Measurements from ENCODE around the gene ZYG11A. TPM values are rescaled to one million over a fixed set of nuclear protein-coding genes. Genes with fewer than 3 reads are reported as not detected.
"Not testable (repeated sequence)": the region's sequence is repeated elsewhere in the genome, so short reads cannot be mapped to it uniquely, and the experiment has no call there.

The ZYG11A gene
- total and polyA plus RNA-seq, 4 experiments from 2014 or later: 0.03 TPM; not detected in 3

DNA sequence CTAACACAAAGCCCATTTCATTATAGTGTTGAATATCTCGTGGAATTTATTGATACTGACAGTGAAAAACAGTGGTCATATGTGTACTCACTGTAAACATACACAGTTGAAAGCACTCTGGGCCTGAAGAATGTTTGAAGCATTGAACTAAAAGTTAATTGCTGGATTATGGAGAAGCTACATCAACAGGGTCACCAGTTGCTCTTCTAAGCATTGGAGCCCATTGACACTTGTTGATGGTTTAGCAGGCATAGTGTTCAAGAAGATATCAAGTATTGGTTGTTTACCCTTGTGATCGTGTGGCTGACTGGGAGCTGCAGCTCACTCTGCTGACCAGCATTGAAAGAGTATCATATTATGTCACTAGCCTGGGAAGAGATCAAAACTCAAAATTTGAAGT, 10.3 kb downstream of the ZYG11A start:
- intact Hi-C loops (cut with micrococcal nuclease): no loop called here
- POLR2A ChIA-PET (ENCODE audit: partially characterized antibody): no interaction called here
- H3K4me1 Mint-ChIP-seq: no peaks in the 10 kb centered on the region

DNA sequence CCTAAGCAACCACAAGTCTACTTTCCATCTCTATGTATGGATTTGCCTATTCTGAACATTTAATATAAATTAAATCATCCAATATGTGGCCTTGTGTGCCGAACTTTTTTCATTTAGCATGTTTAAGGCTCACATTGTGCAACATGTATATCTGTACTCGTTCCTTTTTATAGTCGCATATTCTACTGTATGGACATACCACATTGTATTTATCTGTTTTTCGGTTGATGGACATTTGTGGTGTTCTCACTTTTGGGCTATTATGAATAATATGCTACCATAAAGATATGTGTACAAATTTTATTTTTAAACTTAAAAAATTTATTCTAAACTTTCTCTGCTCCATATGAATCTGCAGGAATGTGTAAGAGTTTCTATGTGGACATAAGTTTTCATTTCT, 13.0 kb downstream of the ZYG11A start:
- H3K9me3 Mint-ChIP-seq: no peaks in the 10 kb centered on the region
- no peak overlapping the region for H3K4me3 Mint-ChIP-seq
- no peak overlapping the region for H3K27ac ChIP-seq (ENCODE audit: low read depth, low read length)
- intact Hi-C loops (cut with micrococcal nuclease): no loop called here
- no peaks in the 10 kb centered on the region for H3K36me3 ChIP-seq (ENCODE audit: insufficient read depth, low read length)
- H3K9me3 ChIP-seq (ENCODE audit: control insufficient read depth in 1 of 2, low read length in 2 of 2): no peaks in the 10 kb centered on the region
- ChIA-PET CTCF (ENCODE audit: partially characterized antibody) (no interaction called here), POLR2A (ENCODE audit: partially characterized antibody) (no interaction called here)
- H3K27me3 Mint-ChIP-seq: peaks cover 4 to 6% of the 10 kb centered on the region in 2 donors
- no peaks in the 10 kb centered on the region for H3K4me1 ChIP-seq (ENCODE audit: insufficient read depth, low read length)
- H3K27me3 ChIP-seq (ENCODE audit: insufficient read depth, low read length): no peaks in the 10 kb centered on the region
- H3K4me3 ChIP-seq (ENCODE audit: low read length in 2 of 2): no peak overlapping the region
- no peaks in the 10 kb centered on the region for H3K36me3 Mint-ChIP-seq
- H3K27ac Mint-ChIP-seq: no peak overlapping the region
- no peak for DNase-seq
- no peaks in the 10 kb centered on the region for H3K4me1 Mint-ChIP-seq

More for the DNA sequence above, 10.3 kb downstream of the ZYG11A start:
- H3K4me3 ChIP-seq (ENCODE audit: low read length in 2 of 2): no peak overlapping the region
- Mint-ChIP-seq H3K9me3 (no peaks in the 10 kb centered on the region), H3K4me3 (no peak overlapping the region), H3K27ac (no peak overlapping the region), H3K27me3 (peaks cover 6 to 11% of the 10 kb centered on the region in 2 donors), H3K36me3 (no peaks in the 10 kb centered on the region)
- H3K9me3 ChIP-seq (ENCODE audit: control insufficient read depth in 1 of 2, low read length in 2 of 2): no peaks in the 10 kb centered on the region
- DNase-seq: no peak
- H3K27ac ChIP-seq (ENCODE audit: low read depth, low read length): no peak overlapping the region
- H3K27me3 ChIP-seq (ENCODE audit: insufficient read depth, low read length): no peaks in the 10 kb centered on the region
- H3K4me1 ChIP-seq (ENCODE audit: insufficient read depth, low read length): no peaks in the 10 kb centered on the region
- no peaks in the 10 kb centered on the region for H3K36me3 ChIP-seq (ENCODE audit: insufficient read depth, low read length)
- CTCF ChIA-PET (ENCODE audit: partially characterized antibody): interaction anchor here (1.0 kb wide), 1 partner anchor 10 kb away, joined by 4 read pairs; no protein-coding TSS in a partner anchor

DNA sequence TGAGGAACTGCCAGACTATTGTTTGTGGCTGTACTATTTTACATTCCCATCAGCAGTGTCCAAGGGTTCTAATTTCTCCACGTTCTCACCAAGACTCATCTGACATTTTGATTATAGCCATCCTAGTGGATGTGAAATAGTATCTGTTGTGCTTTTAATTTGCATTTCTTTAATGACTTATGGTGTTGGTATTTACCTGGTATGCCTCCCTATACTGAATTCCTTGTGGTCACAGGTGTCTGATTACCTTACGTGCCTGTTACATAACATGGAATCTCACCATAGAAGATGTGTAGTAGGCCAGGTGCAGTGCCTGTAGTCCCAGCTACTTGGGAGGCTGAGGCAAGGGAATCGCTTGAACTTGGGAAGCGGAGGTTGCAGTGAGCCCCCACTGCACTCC, 13.5 kb downstream of the ZYG11A start:
- Mint-ChIP-seq H3K9me3 (no peaks in the 10 kb centered on the region), H3K4me3 (no peak overlapping the region), H3K4me1 (no peaks in the 10 kb centered on the region), H3K36me3 (no peaks in the 10 kb centered on the region), H3K27ac (no peak overlapping the region), H3K27me3 (peaks cover 1 to 6% of the 10 kb centered on the region in 2 donors)
- POLR2A ChIA-PET (ENCODE audit: partially characterized antibody): no interaction called here
- no peak for DNase-seq
- no peaks in the 10 kb centered on the region for H3K4me1 ChIP-seq (ENCODE audit: insufficient read depth, low read length)
- H3K9me3 ChIP-seq (ENCODE audit: control insufficient read depth in 1 of 2, low read length in 2 of 2): no peaks in the 10 kb centered on the region
- intact Hi-C loops (cut with micrococcal nuclease): no loop called here
- no peaks in the 10 kb centered on the region for H3K36me3 ChIP-seq (ENCODE audit: insufficient read depth, low read length)
- no peak overlapping the region for H3K27ac ChIP-seq (ENCODE audit: low read depth, low read length)
- CTCF ChIA-PET (ENCODE audit: partially characterized antibody): no interaction called here
- H3K4me3 ChIP-seq (ENCODE audit: low read length in 2 of 2): no peak overlapping the region
- H3K27me3 ChIP-seq (ENCODE audit: insufficient read depth, low read length): no peaks in the 10 kb centered on the region

DNA sequence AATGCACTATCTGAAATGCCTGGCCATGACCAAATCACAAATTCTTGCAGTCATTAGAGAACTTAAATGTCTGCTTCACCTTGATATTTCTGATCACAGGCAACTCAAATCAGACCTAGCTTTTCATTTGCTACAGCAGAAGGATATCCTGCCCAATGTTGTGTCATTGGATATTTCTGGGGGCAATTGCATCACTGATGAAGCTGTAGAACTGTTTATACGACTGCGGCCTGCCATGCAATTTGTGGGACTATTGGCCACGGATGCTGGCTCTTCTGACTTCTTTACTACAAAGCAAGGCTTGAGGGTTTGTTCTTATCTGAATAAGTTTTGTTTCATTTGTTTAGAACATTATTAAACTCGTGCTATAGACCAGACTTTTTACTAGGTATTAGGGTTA, 14.9 kb downstream of the ZYG11A start:
- H3K9me3 ChIP-seq (ENCODE audit: control insufficient read depth in 1 of 2, low read length in 2 of 2): no peaks in the 10 kb centered on the region
- DNase-seq: no peak
- no peak overlapping the region for H3K4me3 ChIP-seq (ENCODE audit: low read length in 2 of 2)
- intact Hi-C loops (cut with micrococcal nuclease): no loop called here
- H3K36me3 ChIP-seq (ENCODE audit: insufficient read depth, low read length): no peaks in the 10 kb centered on the region
- CTCF ChIA-PET (ENCODE audit: partially characterized antibody): no interaction called here
- H3K27ac Mint-ChIP-seq: no peak overlapping the region
- H3K9me3 Mint-ChIP-seq: no peaks in the 10 kb centered on the region
- no peaks in the 10 kb centered on the region for H3K36me3 Mint-ChIP-seq
- no peaks in the 10 kb centered on the region for H3K4me1 Mint-ChIP-seq
- POLR2A ChIA-PET (ENCODE audit: partially characterized antibody): no interaction called here
- H3K27ac ChIP-seq (ENCODE audit: low read depth, low read length): no peak overlapping the region
- H3K27me3 Mint-ChIP-seq: peaks cover 0 to 5% of the 10 kb centered on the region in 2 donors
- H3K4me3 Mint-ChIP-seq: no peak overlapping the region
- no peaks in the 10 kb centered on the region for H3K4me1 ChIP-seq (ENCODE audit: insufficient read depth, low read length)
- no peaks in the 10 kb centered on the region for H3K27me3 ChIP-seq (ENCODE audit: insufficient read depth, low read length)

DNA sequence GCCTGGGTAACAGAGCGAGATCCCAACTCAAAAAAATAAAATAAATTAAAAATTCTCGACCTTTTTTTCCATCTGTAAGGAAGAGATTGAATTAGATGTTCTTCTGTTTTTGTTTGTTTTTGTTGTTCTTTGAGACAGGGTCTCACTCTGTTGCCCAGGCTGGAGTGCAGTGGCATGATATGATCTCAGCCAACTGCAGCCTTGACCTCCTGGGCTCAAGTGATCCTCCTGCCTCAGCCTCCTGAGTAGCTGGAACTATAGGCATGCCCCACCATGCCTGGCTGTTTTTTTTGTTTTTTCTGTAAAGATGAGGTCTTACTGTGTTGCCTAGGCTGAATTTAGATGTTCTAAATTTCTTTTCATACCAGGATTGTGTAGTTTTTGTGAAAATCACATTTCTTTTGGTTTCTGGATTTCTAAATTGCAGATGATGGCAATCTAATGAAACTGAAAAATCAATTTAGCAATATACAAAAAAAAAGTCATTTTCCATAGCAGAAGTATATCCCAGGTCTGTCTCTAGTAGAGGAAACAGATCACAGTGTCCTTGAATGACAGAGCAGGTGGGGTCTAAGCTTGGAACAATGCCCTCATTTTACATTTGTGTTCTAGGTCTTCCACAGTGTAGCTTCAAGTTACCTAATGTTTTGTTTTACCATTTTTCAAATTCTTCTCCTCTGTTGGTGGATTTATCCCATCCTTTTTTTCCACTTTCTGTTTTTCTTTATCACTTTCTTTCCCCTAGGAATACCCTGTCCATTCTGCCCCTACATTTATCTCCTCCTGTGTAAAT, 20.3 kb downstream of the ZYG11A start:
- no peaks in the 10 kb centered on the region for H3K27me3 ChIP-seq (ENCODE audit: insufficient read depth, low read length)
- ChIA-PET POLR2A (ENCODE audit: partially characterized antibody) (no interaction called here), CTCF (ENCODE audit: partially characterized antibody) (interaction anchor here (1.4 kb wide), 1 partner anchor 10 kb away, joined by 4 read pairs; no protein-coding TSS in a partner anchor)
- no peaks in the 10 kb centered on the region for H3K4me1 Mint-ChIP-seq
- no peaks in the 10 kb centered on the region for H3K9me3 Mint-ChIP-seq
- H3K27ac Mint-ChIP-seq: peak overlapping the region in 1 of 7 donors; percentile 29
- no peaks in the 10 kb centered on the region for H3K9me3 ChIP-seq (ENCODE audit: control insufficient read depth in 1 of 2, low read length in 2 of 2)
- DNase-seq: no peak
- no peak overlapping the region for H3K27ac ChIP-seq (ENCODE audit: low read depth, low read length)
- peaks cover 0 to 3% of the 10 kb centered on the region in 2 donors for H3K27me3 Mint-ChIP-seq
- H3K4me3 Mint-ChIP-seq: no peak overlapping the region
- no peaks in the 10 kb centered on the region for H3K36me3 ChIP-seq (ENCODE audit: insufficient read depth, low read length)
- H3K4me1 ChIP-seq (ENCODE audit: insufficient read depth, low read length): no peaks in the 10 kb centered on the region
- intact Hi-C loops (cut with micrococcal nuclease): no loop called here
- H3K4me3 ChIP-seq (ENCODE audit: low read length in 2 of 2): no peak overlapping the region
- no peaks in the 10 kb centered on the region for H3K36me3 Mint-ChIP-seq

DNA sequence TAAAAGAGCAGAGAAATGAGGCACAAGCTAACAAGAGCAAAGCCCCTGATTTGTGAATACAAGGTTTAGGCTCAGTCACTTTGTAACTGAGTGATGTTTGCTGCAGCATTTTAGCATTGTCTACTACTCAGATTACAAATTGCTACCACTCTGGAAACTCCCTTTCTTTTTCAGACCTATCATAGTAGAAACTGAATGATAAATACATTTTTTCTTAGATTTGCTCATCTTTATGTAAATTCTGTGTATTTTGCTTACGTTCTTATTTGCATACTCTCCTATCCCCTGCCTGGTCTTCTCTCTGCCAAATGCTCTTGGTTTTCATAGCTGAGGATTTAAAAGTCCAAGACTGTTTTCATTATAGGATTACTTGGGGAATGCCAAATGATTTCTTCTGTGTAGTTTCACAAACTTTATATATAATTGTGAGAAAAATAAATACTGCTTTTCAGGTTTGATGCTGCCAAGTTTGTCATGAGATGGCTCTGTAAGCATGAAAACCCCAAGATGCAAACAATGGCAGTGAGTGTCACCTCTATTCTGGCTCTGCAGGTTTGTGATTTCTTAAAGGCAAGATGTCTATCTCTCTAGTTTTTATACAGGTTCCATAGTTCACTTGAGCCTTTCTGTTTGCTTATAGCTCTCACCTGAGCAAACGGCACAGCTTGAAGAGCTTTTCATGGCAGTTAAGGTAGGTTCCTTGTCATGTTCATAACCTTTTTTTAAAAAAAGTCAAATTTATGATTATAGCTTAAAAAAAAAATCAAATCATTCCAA, 24.7 kb downstream of the ZYG11A start:
- Mint-ChIP-seq H3K4me3 (no peak overlapping the region), H3K4me1 (no peaks in the 10 kb centered on the region), H3K27ac (no peak overlapping the region), H3K27me3 (peaks cover 3% of the 10 kb centered on the region in 2 donors), H3K9me3 (no peaks in the 10 kb centered on the region), H3K36me3 (no peaks in the 10 kb centered on the region)
- intact Hi-C loops (cut with micrococcal nuclease): no loop called here
- Histone ChIP-seq H3K4me1 (ENCODE audit: insufficient read depth, low read length) (no peaks in the 10 kb centered on the region), H3K27ac (ENCODE audit: low read depth, low read length) (no peak overlapping the region), H3K36me3 (ENCODE audit: insufficient read depth, low read length) (no peaks in the 10 kb centered on the region), H3K9me3 (ENCODE audit: control insufficient read depth in 1 of 2, low read length in 2 of 2) (no peaks in the 10 kb centered on the region), H3K27me3 (ENCODE audit: insufficient read depth, low read length) (no peaks in the 10 kb centered on the region), H3K4me3 (ENCODE audit: low read length in 2 of 2) (no peak overlapping the region)
- ChIA-PET POLR2A (ENCODE audit: partially characterized antibody) (no interaction called here), CTCF (ENCODE audit: partially characterized antibody) (no interaction called here)
- no peak for DNase-seq

DNA sequence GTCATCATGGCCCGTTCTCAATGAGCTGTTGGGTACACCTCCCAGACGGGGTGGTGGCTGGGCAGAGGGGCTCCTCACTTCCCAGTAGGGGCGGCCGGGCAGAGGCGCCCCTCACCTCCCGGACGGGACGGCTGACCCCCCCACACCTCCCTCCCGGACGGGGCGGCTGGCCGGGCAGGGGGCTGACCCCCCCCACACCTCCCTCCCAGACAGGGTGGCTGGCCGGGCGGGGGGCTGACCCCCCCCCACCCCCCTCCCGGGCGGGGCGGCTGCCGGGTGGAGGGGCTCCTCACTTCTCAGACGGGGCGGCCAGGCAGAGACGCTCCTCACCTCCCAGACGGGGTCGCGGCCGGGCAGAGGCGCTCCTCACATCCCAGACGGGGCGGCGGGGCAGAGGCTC, 27.2 kb downstream of the ZYG11A start:
- H3K27ac Mint-ChIP-seq; H3K4me3 ChIP-seq (ENCODE audit: low read length in 2 of 2); DNase-seq; H3K27ac ChIP-seq (ENCODE audit: low read depth, low read length); H3K9me3 Mint-ChIP-seq; H3K27me3 ChIP-seq (ENCODE audit: insufficient read depth, low read length); H3K4me1 Mint-ChIP-seq; H3K4me3 Mint-ChIP-seq; CTCF ChIA-PET (ENCODE audit: partially characterized antibody); POLR2A ChIA-PET (ENCODE audit: partially characterized antibody); H3K36me3 ChIP-seq (ENCODE audit: insufficient read depth, low read length); H3K27me3 Mint-ChIP-seq; H3K9me3 ChIP-seq (ENCODE audit: control insufficient read depth in 1 of 2, low read length in 2 of 2); intact Hi-C loops (cut with micrococcal nuclease); H3K4me1 ChIP-seq (ENCODE audit: insufficient read depth, low read length); H3K36me3 Mint-ChIP-seq: not testable (repeated sequence)
